OCI-LY3 (cell line): ENCODE data around the gene RGR.

Experiments used
- EZH2phosphoT487 ChIP-seq: fragments of 200-600 bp; shearing (Covaris generic); IDR thresholded peaks from 2 replicates; pipeline ENCODE4 v1.6.1; 2018; ENCODE audit warnings: antibody characterized with exemption, mixed run types, low read depth
- TF ChIP-seq, protein P1 (sequence below): fragments of 200-600, 300-600 bp; sonication (generic); IDR thresholded peaks from 2 replicates; pipeline ENCODE4 v1.5.1; 2014; ENCODE audit warnings: antibody characterized with exemption, low read length, low read depth

DNA sequence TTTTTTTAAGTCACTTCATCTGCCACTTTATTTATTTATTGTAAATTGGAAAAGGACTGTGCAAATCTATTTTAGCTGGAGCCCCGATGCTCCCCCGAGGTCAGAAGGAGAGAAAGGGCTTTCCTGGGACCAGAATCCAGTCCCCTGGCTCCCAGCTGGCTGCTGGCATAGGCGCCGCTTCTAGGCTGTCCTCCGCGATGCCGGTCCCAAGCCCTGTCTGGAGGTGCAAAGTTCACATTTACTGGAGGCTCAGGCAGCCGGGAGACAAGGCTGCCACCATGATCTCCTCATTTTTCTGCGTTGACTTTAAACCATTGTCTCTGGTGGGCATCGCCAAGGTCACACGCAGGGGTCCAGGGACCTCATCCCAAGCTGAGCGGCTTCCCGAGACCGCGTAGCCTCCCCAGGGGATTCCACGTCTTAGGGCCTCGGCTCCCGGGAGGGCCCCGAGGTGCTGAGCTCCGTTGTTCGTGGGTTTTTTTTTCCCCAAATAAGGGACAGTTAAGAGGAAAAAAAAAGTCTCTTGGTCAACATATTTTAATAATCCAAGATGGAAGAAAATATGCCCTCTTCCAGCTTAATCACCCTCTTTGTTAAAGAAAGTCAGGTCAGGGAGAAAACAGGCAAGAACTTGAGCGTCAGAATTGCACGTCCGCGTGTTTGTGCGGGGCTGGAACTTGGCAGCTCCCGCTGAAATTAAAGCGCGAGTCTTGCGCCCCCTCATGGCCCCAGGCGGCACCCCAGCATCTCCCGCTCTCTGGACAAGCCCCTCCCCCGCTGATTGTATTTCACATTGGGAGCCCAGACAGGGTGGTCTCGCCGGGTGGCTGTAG lies 11.9 kb downstream of the RGR start:
- TF ChIP-seq, protein P1, sequence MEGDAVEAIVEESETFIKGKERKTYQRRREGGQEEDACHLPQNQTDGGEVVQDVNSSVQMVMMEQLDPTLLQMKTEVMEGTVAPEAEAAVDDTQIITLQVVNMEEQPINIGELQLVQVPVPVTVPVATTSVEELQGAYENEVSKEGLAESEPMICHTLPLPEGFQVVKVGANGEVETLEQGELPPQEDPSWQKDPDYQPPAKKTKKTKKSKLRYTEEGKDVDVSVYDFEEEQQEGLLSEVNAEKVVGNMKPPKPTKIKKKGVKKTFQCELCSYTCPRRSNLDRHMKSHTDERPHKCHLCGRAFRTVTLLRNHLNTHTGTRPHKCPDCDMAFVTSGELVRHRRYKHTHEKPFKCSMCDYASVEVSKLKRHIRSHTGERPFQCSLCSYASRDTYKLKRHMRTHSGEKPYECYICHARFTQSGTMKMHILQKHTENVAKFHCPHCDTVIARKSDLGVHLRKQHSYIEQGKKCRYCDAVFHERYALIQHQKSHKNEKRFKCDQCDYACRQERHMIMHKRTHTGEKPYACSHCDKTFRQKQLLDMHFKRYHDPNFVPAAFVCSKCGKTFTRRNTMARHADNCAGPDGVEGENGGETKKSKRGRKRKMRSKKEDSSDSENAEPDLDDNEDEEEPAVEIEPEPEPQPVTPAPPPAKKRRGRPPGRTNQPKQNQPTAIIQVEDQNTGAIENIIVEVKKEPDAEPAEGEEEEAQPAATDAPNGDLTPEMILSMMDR = peak; percentile 55
- TF ChIP-seq EZH2phosphoT487 = no peak
